Stimulated activated CD4-positive, alpha-beta T cell treated with anti-CD3 and anti-CD28 coated beads, Interleukin-4, amount 100 ng/mL, for 4 hours (primary cell): ENCODE results near the gene DISP3.
"Not testable (repeated sequence)": the region's sequence is repeated elsewhere in the genome, so short reads cannot be mapped to it uniquely, and the experiment has no call there.

Experiments
- DNase-seq, 2 experiments: peaks; one replicate each; pipeline ENCODE4 v3.0.0-alpha.2; 2020

DISP3 gene

GRCh38 chr1:11580049-11580448 lies 101.1 kb downstream of the DISP3 start:
- not testable (repeated sequence) for DNase-seq

GRCh38 chr1:11581445-11581991 lies 102.6 kb downstream of the DISP3 start:
- DNase-seq = no peak

- no peak for DNase-seq
Observed at GRCh38 chr1:11585389-11585788, 106.4 kb downstream of the DISP3 start.
